ENCODE measurements around the gene AKAP8.

DNA sequence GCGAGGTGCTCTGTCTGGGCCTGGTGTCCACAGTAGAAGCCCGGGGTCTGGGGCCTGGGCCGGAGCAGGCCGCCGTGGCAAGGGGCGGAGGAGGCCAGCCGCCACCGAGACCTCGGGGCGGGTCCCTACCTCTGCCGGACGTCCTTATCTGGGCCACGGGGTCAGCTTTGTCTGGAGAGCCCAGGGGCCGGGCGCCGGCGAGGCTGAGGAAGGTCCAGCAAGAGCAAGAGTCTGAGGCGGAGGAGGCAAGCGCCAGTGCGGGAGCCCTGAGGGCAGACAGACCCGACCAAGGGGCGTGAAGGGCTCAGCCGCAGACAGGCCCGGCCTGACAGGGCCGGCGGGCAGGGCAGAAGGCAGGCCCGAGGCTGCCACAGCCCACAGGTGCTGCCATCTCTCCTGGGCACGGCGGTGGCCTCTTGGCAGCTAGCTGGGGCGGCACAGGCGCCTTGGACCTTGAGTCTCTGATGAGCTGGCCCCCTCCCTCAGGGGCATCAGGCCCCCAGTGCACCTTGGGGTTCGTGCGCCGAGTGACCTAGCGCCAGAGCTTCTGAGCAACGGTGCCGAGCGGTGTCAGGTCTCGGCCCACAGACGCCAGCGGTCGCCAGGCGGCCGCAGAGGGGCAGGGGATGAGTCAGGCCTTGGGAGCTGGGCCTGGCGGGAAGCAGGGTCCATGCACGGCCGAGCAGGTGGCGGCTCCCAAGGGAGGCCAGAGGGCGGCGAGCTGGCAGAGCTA lies 19.1 kb upstream of the AKAP8 start:
- TF ChIP-seq, protein P1, sequence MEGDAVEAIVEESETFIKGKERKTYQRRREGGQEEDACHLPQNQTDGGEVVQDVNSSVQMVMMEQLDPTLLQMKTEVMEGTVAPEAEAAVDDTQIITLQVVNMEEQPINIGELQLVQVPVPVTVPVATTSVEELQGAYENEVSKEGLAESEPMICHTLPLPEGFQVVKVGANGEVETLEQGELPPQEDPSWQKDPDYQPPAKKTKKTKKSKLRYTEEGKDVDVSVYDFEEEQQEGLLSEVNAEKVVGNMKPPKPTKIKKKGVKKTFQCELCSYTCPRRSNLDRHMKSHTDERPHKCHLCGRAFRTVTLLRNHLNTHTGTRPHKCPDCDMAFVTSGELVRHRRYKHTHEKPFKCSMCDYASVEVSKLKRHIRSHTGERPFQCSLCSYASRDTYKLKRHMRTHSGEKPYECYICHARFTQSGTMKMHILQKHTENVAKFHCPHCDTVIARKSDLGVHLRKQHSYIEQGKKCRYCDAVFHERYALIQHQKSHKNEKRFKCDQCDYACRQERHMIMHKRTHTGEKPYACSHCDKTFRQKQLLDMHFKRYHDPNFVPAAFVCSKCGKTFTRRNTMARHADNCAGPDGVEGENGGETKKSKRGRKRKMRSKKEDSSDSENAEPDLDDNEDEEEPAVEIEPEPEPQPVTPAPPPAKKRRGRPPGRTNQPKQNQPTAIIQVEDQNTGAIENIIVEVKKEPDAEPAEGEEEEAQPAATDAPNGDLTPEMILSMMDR (IDR thresholded peaks at IDR 0.05): no peak
- TF ChIP-seq POLR2AphosphoS5 (IDR thresholded peaks at IDR 0.05; ENCODE audit: low read depth, low read length): no peak
- no peak for TF ChIP-seq SIN3A (IDR thresholded peaks at IDR 0.05; ENCODE audit: borderline replicate concordance, insufficient read depth, low read depth, low read length)
- TF ChIP-seq, protein P2, sequence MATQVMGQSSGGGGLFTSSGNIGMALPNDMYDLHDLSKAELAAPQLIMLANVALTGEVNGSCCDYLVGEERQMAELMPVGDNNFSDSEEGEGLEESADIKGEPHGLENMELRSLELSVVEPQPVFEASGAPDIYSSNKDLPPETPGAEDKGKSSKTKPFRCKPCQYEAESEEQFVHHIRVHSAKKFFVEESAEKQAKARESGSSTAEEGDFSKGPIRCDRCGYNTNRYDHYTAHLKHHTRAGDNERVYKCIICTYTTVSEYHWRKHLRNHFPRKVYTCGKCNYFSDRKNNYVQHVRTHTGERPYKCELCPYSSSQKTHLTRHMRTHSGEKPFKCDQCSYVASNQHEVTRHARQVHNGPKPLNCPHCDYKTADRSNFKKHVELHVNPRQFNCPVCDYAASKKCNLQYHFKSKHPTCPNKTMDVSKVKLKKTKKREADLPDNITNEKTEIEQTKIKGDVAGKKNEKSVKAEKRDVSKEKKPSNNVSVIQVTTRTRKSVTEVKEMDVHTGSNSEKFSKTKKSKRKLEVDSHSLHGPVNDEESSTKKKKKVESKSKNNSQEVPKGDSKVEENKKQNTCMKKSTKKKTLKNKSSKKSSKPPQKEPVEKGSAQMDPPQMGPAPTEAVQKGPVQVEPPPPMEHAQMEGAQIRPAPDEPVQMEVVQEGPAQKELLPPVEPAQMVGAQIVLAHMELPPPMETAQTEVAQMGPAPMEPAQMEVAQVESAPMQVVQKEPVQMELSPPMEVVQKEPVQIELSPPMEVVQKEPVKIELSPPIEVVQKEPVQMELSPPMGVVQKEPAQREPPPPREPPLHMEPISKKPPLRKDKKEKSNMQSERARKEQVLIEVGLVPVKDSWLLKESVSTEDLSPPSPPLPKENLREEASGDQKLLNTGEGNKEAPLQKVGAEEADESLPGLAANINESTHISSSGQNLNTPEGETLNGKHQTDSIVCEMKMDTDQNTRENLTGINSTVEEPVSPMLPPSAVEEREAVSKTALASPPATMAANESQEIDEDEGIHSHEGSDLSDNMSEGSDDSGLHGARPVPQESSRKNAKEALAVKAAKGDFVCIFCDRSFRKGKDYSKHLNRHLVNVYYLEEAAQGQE (IDR thresholded peaks at IDR 0.05; ENCODE audit: insufficient read depth in 1 of 2, low read depth in 2 of 2, low read length in 1 of 2): no peak
